SIG-M5 (cell line): ENCODE data around the gene CROT.

Experiments
- DNase-seq: peaks from one replicate; lab custom pipeline; 2025; lab: John Stamatoyannopoulos, UW

Gene CROT

GRCh38 chr7:87341441-87341840 is 4.0 kb upstream of the CROT start:
- no peak for DNase-seq

- no peak for DNase-seq
Measured at GRCh38 chr7:87342231-87342630, 3.2 kb upstream of the CROT start.

GRCh38 chr7:87344446-87344845 is 1.0 kb upstream of the CROT start:
- DNase-seq, result no peak

GRCh38 chr7:87345962-87346371 is 503 bp downstream of the CROT start:
- no peak for DNase-seq

- DNase-seq, result no peak
Measured at GRCh38 chr7:87347207-87347606, 1.7 kb downstream of the CROT start.

GRCh38 chr7:87347664-87348063 is 2.2 kb downstream of the CROT start:
- DNase-seq, result no peak

GRCh38 chr7:87354749-87355148 is 9.3 kb downstream of the CROT start:
- DNase-seq, result no peak

GRCh38 chr7:87356448-87356847 is 11.0 kb downstream of the CROT start:
- no peak for DNase-seq

GRCh38 chr7:87359366-87359765 is 13.9 kb downstream of the CROT start:
- no peak for DNase-seq

GRCh38 chr7:87361320-87361719 is 15.9 kb downstream of the CROT start:
- DNase-seq, result no peak

- no peak for DNase-seq
Measured at GRCh38 chr7:87363342-87363741, 17.9 kb downstream of the CROT start.

GRCh38 chr7:87364246-87364645 is 18.8 kb downstream of the CROT start:
- no peak for DNase-seq

GRCh38 chr7:87369216-87369615 is 23.8 kb downstream of the CROT start:
- no peak for DNase-seq

- DNase-seq, result no peak
Measured at GRCh38 chr7:87370660-87371180, 25.3 kb downstream of the CROT start.

GRCh38 chr7:87375662-87376435 is 30.4 kb downstream of the CROT start:
- DNase-seq, result no peak

GRCh38 chr7:87380905-87381304 is 35.4 kb downstream of the CROT start:
- no peak for DNase-seq

GRCh38 chr7:87391020-87391701 is 45.7 kb downstream of the CROT start:
- no peak for DNase-seq

GRCh38 chr7:87395442-87396020 is 50.1 kb downstream of the CROT start:
- no peak for DNase-seq

GRCh38 chr7:87398446-87398845 is 53.0 kb downstream of the CROT start:
- DNase-seq, result no peak

GRCh38 chr7:87404674-87405073 is 59.2 kb downstream of the CROT start:
- no peak for DNase-seq

- no peak for DNase-seq
Measured at GRCh38 chr7:87411186-87411585, 65.7 kb downstream of the CROT start.

- no peak for DNase-seq
Measured at GRCh38 chr7:87413029-87413428, 67.6 kb downstream of the CROT start.
